OCI-LY3 (cell line): ENCODE results near the gene SLC26A2.

Source experiments
- EZH2phosphoT487 ChIP-seq: fragments of 200-600 bp; shearing (Covaris generic); IDR thresholded peaks from 2 replicates; pipeline ENCODE4 v1.6.1; 2018; ENCODE audit warnings: antibody characterized with exemption, mixed run types, low read depth
- TF ChIP-seq, protein P1 (sequence below): fragments of 200-600, 300-600 bp; sonication (generic); IDR thresholded peaks from 2 replicates; pipeline ENCODE4 v1.5.1; 2014; ENCODE audit warnings: antibody characterized with exemption, low read length, low read depth

DNA sequence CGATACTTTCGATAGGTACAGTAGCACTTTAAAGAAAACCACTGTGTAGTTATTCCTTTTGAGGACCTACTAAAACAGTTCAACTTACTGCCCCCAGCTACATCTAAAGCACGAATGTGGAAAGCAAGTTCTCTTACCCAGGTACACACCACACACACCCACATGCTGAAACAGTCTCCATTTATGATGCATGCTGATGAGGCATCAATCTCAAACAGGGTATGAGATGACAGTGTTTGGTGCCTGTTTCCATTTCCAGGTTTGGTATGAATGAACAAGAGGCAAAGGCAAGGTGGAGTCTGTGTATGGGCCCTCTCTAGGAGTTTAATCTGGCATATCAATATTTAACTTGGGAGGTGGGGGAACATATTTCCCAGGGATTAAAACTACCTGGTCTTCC is 53.9 kb downstream of the SLC26A2 start:
- TF ChIP-seq, protein P1, sequence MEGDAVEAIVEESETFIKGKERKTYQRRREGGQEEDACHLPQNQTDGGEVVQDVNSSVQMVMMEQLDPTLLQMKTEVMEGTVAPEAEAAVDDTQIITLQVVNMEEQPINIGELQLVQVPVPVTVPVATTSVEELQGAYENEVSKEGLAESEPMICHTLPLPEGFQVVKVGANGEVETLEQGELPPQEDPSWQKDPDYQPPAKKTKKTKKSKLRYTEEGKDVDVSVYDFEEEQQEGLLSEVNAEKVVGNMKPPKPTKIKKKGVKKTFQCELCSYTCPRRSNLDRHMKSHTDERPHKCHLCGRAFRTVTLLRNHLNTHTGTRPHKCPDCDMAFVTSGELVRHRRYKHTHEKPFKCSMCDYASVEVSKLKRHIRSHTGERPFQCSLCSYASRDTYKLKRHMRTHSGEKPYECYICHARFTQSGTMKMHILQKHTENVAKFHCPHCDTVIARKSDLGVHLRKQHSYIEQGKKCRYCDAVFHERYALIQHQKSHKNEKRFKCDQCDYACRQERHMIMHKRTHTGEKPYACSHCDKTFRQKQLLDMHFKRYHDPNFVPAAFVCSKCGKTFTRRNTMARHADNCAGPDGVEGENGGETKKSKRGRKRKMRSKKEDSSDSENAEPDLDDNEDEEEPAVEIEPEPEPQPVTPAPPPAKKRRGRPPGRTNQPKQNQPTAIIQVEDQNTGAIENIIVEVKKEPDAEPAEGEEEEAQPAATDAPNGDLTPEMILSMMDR, result no peak
- TF ChIP-seq EZH2phosphoT487, result no peak
